HG03196 (cell line): Measurements from ENCODE around the gene ASS1.

ENCODE experiments used
- ATAC-seq: cut with Tn5 transposase; IDR thresholded peaks from one replicate; pipeline ENCODE4 v1.9.1; 2021; ENCODE audit not compliant: unreplicated experiment

Gene ASS1

GRCh38 chr9:130527651-130528310 lies 83.0 kb downstream of the ASS1 start:
- no peak for ATAC-seq

- ATAC-seq = no peak
Measured at GRCh38 chr9:130528674-130529073, 83.9 kb downstream of the ASS1 start.

GRCh38 chr9:130530938-130531337 lies 86.2 kb downstream of the ASS1 start:
- ATAC-seq = no peak

GRCh38 chr9:130531670-130532069 lies 86.9 kb downstream of the ASS1 start:
- no peak for ATAC-seq

GRCh38 chr9:130532426-130533080 lies 87.8 kb downstream of the ASS1 start:
- no peak for ATAC-seq

GRCh38 chr9:130535818-130536521 lies 91.2 kb downstream of the ASS1 start:
- no peak for ATAC-seq

- ATAC-seq = no peak
Measured at GRCh38 chr9:130536701-130537107, 91.9 kb downstream of the ASS1 start.

- no peak for ATAC-seq
Measured at GRCh38 chr9:130537346-130538050, 92.7 kb downstream of the ASS1 start.

- ATAC-seq = no peak
Measured at GRCh38 chr9:130539420-130540223, 94.9 kb downstream of the ASS1 start.

- ATAC-seq = no peak
Measured at GRCh38 chr9:130541533-130541932, 96.8 kb downstream of the ASS1 start.

GRCh38 chr9:130542038-130542437 lies 97.3 kb downstream of the ASS1 start:
- ATAC-seq = no peak

- ATAC-seq = no peak
Measured at GRCh38 chr9:130542457-130543228, 97.9 kb downstream of the ASS1 start.

- no peak for ATAC-seq
Measured at GRCh38 chr9:130543368-130543767, 98.6 kb downstream of the ASS1 start.

- ATAC-seq = no peak
Measured at GRCh38 chr9:130543859-130544258, 99.1 kb downstream of the ASS1 start.

- ATAC-seq = no peak
Measured at GRCh38 chr9:130544364-130544763, 99.6 kb downstream of the ASS1 start.

GRCh38 chr9:130548103-130548502 lies 103.3 kb downstream of the ASS1 start:
- no peak for ATAC-seq

- no peak for ATAC-seq
Measured at GRCh38 chr9:130549093-130549735, 104.5 kb downstream of the ASS1 start.
